NCI-H226 (cell line): ENCODE results near the gene SUSD5.
"Not testable (repeated sequence)": the region's sequence is repeated elsewhere in the genome, so short reads cannot be mapped to it uniquely, and the experiment has no call there.

Experiments
- DNase-seq: peaks from one replicate; pipeline ENCODE4 v3.0.0-alpha.2; 2015

SUSD5 gene

GRCh38 chr3:33146791-33147445 is 71.7 kb downstream of the SUSD5 start:
- no peak for DNase-seq

GRCh38 chr3:33145901-33146580 is 72.6 kb downstream of the SUSD5 start:
- DNase-seq, result no peak

- DNase-seq, result no peak
Measured at GRCh38 chr3:33145221-33145900, 73.2 kb downstream of the SUSD5 start.

- no peak for DNase-seq
Measured at GRCh38 chr3:33144433-33144832, 74.2 kb downstream of the SUSD5 start.

GRCh38 chr3:33141006-33141405 is 77.6 kb downstream of the SUSD5 start:
- DNase-seq, result no peak

- DNase-seq, result peak; percentile 63
Measured at GRCh38 chr3:33139996-33140395, 78.6 kb downstream of the SUSD5 start.

GRCh38 chr3:33139006-33139623 is 79.5 kb downstream of the SUSD5 start:
- DNase-seq, result not testable (repeated sequence)

GRCh38 chr3:33137691-33138090 is 80.9 kb downstream of the SUSD5 start:
- DNase-seq, result no peak

- DNase-seq, result no peak
Measured at GRCh38 chr3:33134026-33134625, 84.5 kb downstream of the SUSD5 start.

GRCh38 chr3:33132019-33132360 is 86.6 kb downstream of the SUSD5 start:
- no peak for DNase-seq

GRCh38 chr3:33131331-33132018 is 87.1 kb downstream of the SUSD5 start:
- peak; percentile 47 for DNase-seq

- DNase-seq, result peak; percentile 20
Measured at GRCh38 chr3:33130144-33130543, 88.5 kb downstream of the SUSD5 start.

GRCh38 chr3:33128706-33129105 is 89.9 kb downstream of the SUSD5 start:
- no peak for DNase-seq

- DNase-seq, result no peak
Measured at GRCh38 chr3:33125840-33126239, 92.8 kb downstream of the SUSD5 start.

- no peak for DNase-seq
Measured at GRCh38 chr3:33124638-33125037, 94.0 kb downstream of the SUSD5 start.

- DNase-seq, result no peak
Measured at GRCh38 chr3:33122991-33123390, 95.6 kb downstream of the SUSD5 start.

- DNase-seq, result no peak
Measured at GRCh38 chr3:33119891-33120290, 98.7 kb downstream of the SUSD5 start.

- no peak for DNase-seq
Measured at GRCh38 chr3:33117461-33117860, 101.1 kb downstream of the SUSD5 start.

GRCh38 chr3:33115024-33115768 is 103.4 kb downstream of the SUSD5 start:
- peak; percentile 46 for DNase-seq

- DNase-seq, result no peak
Measured at GRCh38 chr3:33114622-33115023, 104.0 kb downstream of the SUSD5 start.

GRCh38 chr3:33113772-33114621 is 104.6 kb downstream of the SUSD5 start, which contains the start of gene CRTAP:
Gene CRTAP, plus strand, starts transcription at chr3:33114014. Its CDS starts 64 bp downstream, at chr3:33114078.
- peak; percentile 95 for DNase-seq
